Fibroblast of the conjunctiva (primary cell): ENCODE measurements around the gene DENND4A.
"Not testable (repeated sequence)": the region's sequence is repeated elsewhere in the genome, so short reads cannot be mapped to it uniquely, and the experiment has no call there.

Experiments
- DNase-seq: peaks from one replicate; pipeline ENCODE4 v3.0.0-alpha.2; 2010; ENCODE audit warnings: low read depth

The DENND4A gene

DNA sequence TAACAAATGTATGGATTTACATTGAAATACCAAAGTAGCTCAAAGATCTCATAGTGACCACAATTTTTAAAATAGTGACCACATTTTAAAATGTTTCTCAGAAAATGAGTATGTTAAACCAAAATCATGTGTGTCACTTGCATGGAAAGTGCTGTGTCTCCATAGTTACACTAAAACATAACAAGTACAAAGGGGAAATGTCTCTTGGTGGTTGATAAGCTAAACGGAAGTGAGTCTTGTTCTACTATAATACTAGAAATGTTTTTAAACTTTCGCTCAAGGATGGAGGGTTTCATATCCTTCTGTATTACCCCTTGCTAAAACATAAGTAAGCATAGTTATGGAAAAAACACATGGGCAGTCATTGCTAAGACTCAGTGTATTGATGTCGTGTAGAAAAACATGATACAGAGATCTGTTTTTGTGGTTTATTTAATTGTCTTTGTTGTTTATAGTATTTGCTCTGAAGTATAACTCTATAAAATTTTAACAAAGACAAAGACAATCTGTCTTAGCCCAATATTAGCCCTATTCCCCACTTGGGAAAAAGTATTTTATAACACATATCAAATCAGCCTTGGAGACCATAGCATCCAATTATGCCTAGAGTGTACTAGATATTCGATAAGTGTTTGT, 27.0 kb upstream of the DENND4A start:
- DNase-seq, result no peak

- no peak for DNase-seq
Observed at GRCh38 chr15:65816441-65816840, 24.3 kb upstream of the DENND4A start.

GRCh38 chr15:65816008-65816407, 23.9 kb upstream of the DENND4A start:
- DNase-seq, result not testable (repeated sequence)

DNA sequence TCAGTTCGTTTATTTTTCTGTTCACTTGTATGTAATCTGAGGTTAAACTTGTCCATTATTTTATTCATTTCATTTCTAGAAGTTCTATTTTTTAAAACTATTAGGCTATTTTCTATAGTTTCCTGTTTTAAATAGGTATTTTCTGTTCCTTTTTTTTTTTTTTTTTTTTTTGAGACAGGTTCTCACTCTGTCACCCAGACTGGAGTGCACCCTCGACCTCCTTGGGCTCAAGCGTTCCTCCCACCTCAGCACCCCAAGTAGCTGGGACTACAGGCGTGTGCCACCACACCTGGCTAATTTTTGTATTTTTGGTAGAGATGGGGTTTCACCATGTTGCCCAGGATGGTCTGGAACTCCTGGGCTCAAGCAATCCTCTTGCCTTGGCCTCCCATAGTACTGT, 22.2 kb upstream of the DENND4A start:
- DNase-seq, result not testable (repeated sequence)

DNA sequence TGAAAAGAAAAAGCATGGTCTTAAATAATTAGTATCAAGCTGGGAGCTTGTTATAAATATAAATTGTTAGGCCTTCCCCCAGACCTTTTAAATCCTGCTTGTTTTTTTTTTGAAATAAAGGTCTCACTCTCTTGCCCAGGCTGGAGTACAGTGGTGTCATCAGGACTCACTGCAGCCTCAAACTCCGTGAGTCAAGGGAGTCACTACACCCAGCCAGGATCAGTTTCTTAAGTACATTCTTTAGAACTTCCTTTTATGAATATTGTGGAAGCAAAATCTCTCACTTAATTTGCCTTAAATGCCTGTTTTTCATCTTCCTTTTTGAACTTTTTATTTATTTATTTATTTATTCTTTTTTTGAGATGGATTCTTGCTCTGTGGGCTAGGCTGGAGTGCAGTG, 20.8 kb upstream of the DENND4A start:
- no peak for DNase-seq

- no peak for DNase-seq
Observed at GRCh38 chr15:65812467-65812866, 20.4 kb upstream of the DENND4A start.

- DNase-seq, result no peak
Observed at GRCh38 chr15:65811835-65812234, 19.7 kb upstream of the DENND4A start.

DNA sequence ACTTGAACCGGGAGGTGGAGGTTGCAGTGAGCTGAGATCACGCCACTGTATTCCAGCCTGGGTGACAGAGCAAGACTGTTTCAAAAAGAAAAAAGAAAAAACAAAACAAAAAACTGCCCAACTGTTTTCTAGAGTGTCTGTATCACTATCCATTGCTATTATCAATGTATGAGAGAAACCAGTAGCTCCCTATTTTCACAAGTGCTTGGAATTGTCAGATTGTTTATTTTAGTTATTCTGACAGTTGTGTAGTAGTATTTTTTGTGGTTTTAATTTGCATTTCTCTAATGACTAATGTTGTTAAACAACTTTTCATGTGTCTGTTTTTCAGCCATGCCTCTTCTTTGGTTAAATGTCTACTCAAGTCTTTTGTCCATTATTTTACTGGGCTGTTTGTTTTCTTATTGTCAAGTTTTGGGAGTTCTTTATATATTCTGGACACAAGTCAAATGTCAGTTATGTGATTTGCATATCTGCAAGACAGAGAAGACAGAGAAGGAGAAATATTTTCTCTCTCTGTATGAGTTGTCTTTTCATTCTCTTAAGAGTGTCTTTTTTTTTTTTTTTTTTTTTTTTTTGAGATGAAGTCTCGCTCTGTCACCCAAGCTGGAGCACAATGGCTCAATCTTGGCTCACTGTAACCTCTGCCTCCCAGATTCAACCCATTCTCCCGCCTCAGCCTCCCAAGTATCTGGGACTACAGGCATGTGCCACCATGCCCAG, 19.1 kb upstream of the DENND4A start:
- not testable (repeated sequence) for DNase-seq

- no peak for DNase-seq
Observed at GRCh38 chr15:65806397-65806796, 14.3 kb upstream of the DENND4A start.

DNA sequence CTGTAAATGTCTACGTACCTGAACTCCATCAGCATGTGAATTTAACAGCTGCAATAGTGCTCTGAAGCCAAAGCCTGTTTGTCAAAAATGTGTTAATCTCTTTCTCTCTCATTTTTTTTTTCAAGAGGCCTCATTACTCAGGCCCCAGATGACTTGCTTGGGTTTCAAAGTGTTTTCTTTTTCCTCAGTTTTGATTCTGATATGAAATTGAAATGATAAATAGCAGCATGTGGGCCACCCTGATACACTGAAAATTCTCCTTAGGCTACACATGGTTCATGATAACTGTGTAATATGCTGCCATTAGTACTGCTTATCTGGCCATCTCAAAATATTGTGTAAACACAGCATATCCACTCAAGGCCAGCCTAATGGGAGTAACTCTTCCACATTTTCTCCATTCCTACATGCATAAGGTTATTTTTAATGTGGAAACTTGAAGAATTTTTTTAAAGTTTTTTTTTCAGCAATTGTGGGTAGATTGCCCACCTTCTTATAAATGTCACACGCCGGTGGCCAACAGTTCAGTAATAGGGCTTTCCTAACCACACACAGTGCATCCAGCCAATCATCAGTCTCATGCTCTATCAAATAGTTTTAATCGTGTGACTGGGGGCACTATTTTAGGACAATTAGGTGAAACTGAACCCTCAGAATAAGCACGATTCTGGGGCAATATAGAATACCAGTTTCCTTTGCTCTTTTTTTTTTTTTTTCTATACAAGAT, 13.1 kb upstream of the DENND4A start:
- DNase-seq, result no peak

- peak; percentile 43 for DNase-seq
Observed at GRCh38 chr15:65804252-65804931, 12.3 kb upstream of the DENND4A start.

GRCh38 chr15:65801229-65801805, 9.2 kb upstream of the DENND4A start:
- DNase-seq, result no peak

DNA sequence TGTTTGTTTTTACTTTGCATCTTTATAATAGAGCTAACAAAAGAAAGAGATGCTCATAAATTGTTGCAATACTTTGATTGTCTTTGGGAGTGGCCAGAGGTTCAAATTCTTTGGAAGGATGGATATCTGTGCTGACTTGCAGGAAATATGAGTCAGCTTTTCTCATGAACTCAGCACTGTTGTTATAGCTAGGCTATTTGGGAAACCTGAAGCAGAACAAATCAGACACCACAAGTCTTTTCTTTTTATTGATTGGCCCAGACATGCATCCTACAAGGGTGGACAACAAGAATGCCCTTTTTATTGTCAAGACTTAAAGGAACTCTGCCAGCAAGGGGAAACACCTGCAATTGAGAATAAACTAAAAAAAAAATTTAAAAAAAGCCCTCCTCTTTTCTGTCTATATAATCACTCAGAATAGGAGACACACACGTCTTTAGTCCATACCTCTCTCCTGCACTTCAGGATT, 4.6 kb upstream of the DENND4A start:
- peak; percentile 32 for DNase-seq

DNA sequence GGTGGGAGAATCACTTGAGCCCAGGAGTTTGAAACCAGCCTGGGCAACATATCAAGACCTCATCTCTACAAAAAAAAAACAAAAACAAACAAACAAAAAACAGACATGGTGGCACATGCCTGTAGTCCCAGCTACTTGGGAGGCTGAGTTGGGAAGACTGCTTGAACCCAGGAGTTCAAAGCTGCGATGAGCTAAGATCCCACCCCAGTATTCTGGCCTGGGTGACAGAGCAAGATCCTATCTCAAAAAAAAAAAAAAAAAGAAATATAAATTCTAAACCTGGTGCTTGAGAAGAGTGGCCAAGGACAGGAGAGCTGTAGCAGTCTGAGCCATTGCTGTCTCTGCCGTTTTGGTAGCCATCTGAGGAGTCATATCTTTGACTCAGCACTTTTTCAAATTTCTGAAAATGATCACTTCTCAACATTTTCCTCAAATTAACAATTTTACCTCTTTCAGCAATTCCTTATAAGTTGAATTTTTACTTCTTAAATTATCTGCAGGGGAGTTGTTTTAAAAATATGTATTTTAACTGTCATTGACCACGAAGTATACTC, 3.6 kb upstream of the DENND4A start:
- no peak for DNase-seq

GRCh38 chr15:65793818-65794104, 1.7 kb upstream of the DENND4A start:
- DNase-seq, result no peak

DNA sequence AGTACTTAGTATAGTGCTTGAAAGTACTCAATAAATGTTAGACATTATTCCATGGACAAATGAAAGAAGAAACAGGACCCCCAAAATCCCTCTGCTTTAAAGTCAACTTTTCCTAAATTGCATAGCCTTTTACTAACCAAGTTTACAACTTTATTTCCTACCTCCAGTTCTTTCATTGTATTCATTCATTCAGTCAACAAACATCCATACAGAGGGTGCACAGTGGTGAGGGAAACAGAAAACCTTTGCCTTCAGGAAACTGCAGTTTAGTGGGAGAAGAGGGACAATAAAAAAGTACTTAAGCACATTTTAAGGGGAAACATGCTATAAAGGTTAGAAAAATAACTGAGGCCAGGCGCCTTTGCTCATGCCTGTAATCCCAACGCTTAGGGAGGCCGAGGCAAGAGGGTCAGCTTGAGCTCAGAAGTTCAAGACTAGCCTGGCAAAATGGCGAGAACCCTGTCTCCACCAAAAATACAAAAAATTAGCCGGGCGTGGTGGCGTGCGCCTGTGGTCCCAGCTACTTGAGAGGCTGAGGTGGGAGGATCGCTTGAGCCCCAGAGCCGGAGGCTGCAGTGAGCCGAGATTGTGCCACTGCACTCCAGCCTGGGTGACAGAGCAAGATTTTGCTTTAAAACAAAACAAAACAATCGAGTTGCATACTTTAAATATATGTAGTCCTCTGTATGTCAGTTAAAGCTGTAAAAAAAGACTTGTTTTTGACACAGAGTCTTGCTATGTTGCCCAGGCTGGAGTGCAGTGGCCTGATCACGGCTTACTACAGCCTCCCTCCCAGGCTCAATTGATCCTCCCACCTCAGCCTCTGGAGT, 1.1 kb upstream of the DENND4A start:
- DNase-seq, result no peak

DNA sequence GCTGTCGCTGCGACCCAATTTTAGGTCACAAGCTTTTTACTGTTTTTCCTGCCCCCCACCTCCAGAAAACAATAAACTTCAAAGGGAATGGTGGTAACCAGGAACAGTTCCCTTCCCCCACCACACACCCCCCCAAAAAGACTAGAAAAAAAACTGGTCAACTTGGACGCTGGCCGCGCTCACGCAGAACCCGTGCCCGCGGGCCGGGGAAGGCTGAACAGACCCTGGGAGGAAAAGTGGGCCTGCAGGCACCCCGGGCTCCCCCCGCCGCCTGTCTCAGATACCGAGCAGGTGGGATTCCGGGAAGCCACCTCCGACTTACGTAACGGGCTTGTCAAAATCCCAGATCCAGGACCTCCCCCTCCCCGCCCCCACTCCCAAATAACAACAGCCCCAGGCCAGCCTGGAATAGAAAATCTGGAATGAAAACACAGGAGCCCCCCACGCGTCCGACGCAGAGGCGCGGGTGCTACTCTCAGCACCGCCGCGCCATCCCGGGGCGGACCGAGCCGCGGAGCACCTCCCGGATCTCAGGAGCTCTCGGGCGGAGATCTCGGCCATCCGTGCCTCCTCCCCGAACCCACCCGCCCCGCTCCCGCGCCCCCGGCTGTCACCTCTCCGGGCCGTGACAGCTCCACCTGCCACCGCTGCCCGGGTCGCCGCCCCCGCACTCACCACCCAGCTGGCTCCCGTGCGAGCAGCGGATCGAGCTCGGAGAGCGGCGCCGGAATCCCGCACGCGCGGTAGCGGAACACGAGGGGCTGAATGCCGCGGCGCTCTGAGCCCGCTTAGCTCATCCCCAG, 557 bp downstream of the DENND4A start:
- DNase-seq, result no peak

DNA sequence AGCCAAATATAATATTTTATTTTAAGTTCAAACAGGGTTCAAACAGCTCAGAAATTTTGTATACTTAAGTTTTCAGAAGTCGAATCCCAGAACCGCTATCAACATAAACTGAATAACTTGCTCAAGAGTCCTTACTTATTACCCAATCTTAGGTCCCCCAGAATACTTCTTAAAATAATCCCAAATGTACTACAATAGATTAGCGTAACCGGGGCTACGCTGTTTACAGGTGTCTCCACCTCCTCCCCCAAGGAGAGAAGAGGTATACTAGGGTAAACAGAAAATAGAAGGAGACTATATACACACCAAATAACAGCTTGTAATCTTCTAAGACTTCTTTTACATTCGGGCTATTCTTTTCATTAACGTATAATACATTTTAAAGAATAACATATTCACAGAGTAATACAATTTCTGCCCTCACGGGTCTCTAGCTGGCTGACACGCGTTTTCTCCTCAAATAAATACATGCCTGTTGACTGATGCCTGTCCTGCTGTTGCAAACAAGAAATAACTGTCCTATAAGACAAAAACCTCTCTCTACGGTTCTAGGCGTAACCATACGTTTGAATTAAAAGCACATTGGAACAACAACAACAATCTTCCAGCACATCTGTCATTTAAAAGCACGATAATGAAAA, 1.3 kb downstream of the DENND4A start:
- no peak for DNase-seq

DNA sequence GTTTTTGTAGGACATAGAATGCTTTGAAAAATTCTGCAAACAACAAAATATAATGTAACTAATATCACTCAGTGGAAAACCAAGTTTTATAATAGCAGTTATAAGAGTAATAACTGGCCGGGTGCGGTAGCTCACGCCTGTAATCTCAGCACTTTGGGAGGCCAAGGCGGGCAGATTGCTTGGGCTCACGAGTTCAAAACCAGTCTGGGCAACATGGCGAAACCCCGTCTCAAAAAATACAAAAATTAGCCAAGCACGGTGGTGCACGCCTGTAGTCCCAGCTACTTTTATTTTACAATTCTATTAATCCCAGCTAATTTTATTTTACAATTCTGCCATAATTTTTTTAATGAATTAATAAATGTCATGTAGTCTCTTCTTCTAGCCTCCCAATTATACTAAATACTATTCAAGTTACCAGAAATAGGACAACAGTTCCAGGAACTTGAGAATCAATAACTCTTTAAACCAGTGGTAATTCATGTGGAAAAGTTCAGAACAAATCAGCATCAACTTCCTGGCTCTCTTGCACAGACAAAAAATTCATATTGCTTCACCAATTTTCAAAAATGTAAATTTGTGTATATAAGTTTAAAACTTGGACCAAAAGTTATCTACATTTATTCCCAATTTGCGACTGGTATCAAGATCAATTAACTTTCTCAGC, 2.2 kb downstream of the DENND4A start:
- no peak for DNase-seq
